A549 treated with Hydrocortisone at 1 μM for 4 hours (cell line): Measurements from ENCODE around the gene VAMP7. TPM values are rescaled to one million over a fixed set of nuclear protein-coding genes. Genes with fewer than 3 reads are reported as not detected.

Experiments
- total RNA-seq: library from RNA; stranded (reverse); fragments of 200-300 nt; extraction: Qiagen RNA extraction; gene quantifications from 5 replicates; pipeline ENCODE4 v1.2.3, GENCODE V29; 2022

VAMP7 gene, protein sequence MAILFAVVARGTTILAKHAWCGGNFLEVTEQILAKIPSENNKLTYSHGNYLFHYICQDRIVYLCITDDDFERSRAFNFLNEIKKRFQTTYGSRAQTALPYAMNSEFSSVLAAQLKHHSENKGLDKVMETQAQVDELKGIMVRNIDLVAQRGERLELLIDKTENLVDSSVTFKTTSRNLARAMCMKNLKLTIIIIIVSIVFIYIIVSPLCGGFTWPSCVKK
- 26.0 to 36.0 TPM (median 31.3 TPM) in 5 replicates for total RNA-seq

DNA sequence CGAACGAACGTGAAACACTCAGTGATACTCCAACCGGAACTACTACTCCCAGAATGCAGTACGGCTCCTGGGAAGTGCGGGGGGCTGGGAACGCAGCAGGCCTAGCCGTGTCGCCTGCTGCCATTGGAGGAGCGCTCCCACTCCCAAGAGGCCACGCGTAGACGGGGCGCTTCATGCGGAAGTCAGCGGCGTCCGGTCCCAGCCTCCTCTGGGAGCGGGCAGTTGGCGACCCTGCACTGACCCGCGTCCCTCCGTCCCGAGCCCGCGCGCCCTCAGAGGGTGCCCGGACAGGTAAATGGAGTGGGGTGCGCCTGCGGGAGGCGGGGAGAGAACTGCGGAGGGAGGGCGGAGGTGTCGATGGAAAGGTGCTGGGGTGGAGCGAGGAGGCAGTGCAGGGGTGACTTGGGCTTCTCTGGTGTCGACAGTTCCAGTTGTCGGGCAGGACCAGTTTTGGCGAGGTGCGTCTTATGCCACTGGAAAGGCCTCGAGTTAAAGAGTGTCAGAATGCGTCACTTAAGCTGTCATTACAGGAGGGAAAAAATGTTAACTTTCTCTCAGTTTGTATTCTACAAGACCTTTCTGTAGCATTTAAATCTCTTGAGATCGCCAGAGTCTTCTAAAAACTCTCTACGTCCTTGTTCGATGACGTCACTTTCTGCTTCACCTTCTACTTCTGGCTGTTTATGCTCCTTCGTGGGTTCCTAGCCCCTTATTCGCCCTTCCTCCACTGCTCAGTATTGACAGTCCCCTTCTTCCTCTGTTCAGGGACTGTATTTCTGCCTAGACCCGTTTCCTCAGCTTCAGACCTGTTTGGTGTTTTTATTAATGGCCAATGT is at the start of gene VAMP7:
TSS of gene VAMP7 (plus strand) at position 188 of the 836 bp plus-strand sequence. CDS start 8,122 bp downstream, outside the sequence.

Other genes with a start within 250 kb of the VAMP7 start
- gene IL9R, start 116.4 kb downstream of the VAMP7 start, total RNA-seq = 0.08 to 0.44 TPM (median 0.22 TPM) in 5 replicates